NT2/D1 (cell line): ENCODE results near the gene ASB3.

Experiments used
- SUZ12 ChIP-seq: IDR thresholded peaks from 2 replicates; pipeline ENCODE4 v1.6.1; 2011; ENCODE audit not compliant: insufficient read length, insufficient read depth; ENCODE audit errors: extremely low read depth
- YY1 ChIP-seq: IDR thresholded peaks from 2 replicates; pipeline ENCODE4 v1.6.1; 2011; ENCODE audit not compliant: insufficient read length, insufficient read depth
- ZNF274 ChIP-seq: IDR thresholded peaks from 2 replicates; pipeline ENCODE4 v1.6.1; 2011; ENCODE audit warnings: mild to moderate bottlenecking, low read depth, low read length

GRCh38 chr2:53751728-53752127 is 35.0 kb downstream of the ASB3 start:
- TF ChIP-seq ZNF274 (no peak), YY1 (no peak), SUZ12 (no peak)
